ELF-1 (cell line): ENCODE measurements around the gene C11orf42.
A peak's percentile ranks its signal among the peaks of the same experiment; 100 is the strongest.

Experiments used
- DNase-seq: peaks from one replicate; pipeline ENCODE4 v3.0.0-alpha.2; 2016; ENCODE audit warnings: low read depth, low spot score

The C11orf42 gene

DNA sequence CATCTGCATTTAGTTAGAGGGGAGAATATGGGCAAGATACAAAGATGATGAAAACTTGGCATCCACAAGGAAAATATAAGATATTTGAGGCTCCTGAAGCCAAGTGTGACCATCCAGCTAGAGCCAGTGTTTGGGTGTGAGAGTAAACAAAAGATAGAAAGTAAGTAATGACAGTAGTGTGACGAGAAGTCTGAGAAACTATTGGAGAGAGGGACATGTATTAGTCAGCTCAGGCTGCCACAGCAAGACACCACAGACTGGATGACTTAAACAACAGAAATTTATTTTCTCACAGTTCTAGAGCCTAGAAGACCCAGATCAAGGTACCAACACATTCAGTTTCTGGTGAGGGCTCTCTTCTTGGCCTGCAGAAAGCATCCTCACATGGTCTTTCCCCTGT, 47.8 kb downstream of the C11orf42 start:
- DNase-seq, result no peak

DNA sequence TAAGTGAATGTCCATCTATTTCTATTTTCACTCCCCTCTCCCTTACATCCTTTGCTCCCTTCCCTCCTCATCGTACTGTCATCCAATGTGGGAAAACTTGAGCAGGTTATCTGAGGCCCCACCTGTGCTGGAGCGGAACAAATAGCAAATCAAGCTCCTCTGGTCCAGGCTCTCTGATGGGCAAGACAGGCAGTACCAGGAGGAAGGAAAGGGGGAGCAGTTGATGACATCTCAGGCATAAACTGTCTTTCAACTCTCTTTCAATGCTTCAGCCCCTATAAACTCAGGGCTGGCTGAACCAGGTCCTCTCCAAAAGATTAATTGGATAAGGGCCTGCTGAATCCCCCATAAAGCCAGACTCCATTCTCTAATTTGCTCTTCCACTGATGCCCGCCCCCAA, 52.8 kb downstream of the C11orf42 start:
- DNase-seq, result no peak

DNA sequence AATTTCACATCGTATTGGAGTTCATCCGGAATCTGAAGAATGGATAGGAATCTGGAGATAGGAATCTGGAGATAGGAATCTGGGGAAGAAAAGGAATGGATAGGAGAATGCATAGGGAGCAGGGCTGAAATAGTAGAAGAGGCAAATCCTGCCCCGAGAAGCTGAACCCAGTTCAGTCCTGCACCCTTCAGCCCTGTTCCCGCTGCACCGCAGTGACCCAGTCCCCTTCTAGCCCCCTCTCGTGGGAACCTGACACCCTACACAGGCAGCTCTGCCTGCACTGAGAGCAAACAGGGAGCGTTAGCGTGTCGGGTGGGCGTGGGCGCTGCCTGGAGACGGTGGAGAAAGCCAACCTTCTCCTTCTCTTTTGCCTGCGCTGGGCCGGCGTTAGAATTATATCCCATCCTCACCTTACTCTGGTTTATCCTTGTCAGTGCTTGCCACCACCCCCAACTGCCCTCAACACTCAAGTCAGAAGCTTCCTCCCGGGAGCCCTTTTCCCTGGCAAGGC, 53.3 kb downstream of the C11orf42 start:
- peak; percentile 53 for DNase-seq

DNA sequence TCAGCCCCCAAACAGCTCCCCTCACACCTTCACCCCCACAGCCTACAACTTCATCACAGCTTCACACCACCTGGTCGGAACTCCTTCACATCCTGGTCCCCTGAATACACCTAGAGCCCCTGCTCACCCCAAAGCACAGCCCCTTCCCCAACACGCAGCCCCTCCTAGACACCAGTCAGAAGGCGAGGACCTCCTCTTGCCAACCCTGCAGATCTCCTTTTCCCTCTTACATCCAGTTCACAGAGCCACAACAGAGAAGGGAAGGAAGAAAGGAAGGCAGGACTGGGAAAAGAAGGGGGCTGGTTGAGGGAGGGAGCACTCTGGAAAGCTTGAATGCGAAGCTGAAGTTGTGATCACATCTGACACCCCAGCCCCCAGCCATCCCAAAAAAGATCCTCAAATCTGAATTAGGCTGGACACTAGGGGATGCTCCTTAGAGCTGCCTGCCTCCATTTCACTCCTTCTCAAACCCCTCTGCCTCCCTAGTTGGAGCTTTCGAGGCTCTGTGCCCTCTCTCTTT, 54.9 kb downstream of the C11orf42 start:
- no peak for DNase-seq
